KOPT-K1 (cell line): ENCODE results near the gene APEX2.
"Not testable (repeated sequence)": the region's sequence is repeated elsewhere in the genome, so short reads cannot be mapped to it uniquely, and the experiment has no call there.

ENCODE experiments used
- H3K27ac ChIP-seq: fragments of 200-600 bp; sonication (generic); 2 replicates; pipeline ENCODE4 v1.5.1; 2016; ENCODE audit warnings: antibody characterized with exemption, mild to moderate bottlenecking, low read depth, low read length; ENCODE audit not compliant: poor library complexity, severe bottlenecking
- H3K36me3 ChIP-seq: fragments of 200-600 bp; sonication (generic); 2 replicates; pipeline ENCODE4 v1.5.1; 2017; ENCODE audit warnings: antibody characterized with exemption, mild to moderate bottlenecking, low read length, moderate library complexity; ENCODE audit not compliant: insufficient read depth
- H3K9me3 ChIP-seq: fragments of 200-600 bp; sonication (generic); 2 replicates; pipeline ENCODE4 v1.5.1; 2017; ENCODE audit warnings: antibody characterized with exemption, low read length, mild to moderate bottlenecking; ENCODE audit not compliant: insufficient read depth, poor library complexity, severe bottlenecking

The APEX2 gene, protein sequence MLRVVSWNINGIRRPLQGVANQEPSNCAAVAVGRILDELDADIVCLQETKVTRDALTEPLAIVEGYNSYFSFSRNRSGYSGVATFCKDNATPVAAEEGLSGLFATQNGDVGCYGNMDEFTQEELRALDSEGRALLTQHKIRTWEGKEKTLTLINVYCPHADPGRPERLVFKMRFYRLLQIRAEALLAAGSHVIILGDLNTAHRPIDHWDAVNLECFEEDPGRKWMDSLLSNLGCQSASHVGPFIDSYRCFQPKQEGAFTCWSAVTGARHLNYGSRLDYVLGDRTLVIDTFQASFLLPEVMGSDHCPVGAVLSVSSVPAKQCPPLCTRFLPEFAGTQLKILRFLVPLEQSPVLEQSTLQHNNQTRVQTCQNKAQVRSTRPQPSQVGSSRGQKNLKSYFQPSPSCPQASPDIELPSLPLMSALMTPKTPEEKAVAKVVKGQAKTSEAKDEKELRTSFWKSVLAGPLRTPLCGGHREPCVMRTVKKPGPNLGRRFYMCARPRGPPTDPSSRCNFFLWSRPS

GRCh38 chrX:54999717-55000598 lies at the start of gene APEX2:
APEX2 (plus strand) TSS chrX:55000363; CDS start chrX:55000423, 60 bp downstream.
- Histone ChIP-seq H3K9me3 (no peaks in the 10 kb centered on the region), H3K27ac (peak within 1 kb of the TSS; percentile 83), H3K36me3 (peaks cover 33% of the 10 kb centered on the region)

DNA sequence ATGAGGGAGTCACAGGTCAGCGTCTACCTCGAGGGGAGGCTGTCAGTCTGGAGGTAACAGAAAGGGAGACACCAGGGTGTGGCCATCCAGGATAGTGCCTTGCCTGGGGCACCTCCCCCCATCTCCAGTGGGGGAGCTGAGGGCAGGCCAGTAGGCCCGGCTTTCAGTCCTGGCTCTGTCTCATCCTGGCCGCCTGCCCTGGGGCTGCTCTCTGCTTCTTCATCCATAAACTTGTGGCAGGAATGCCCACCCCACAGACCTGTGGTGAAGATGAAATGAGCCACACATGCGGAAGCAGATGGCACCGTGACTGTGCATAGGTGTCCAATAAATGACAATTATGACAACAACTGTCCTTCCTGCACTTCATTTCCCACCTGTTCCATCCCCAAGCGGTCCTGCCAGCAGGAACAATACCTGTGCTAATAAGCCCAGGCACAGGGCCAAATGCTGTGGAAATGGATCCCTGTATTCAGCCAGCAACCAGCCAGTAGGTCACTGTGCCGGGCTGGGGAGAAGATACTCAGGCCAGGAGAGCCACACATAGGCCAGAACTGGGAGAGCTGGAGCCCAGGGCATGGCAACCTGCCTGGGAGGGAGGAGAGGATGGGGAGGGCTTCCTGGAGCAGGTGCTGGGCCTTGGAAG lies 49.3 kb upstream of the APEX2 start:
- H3K36me3 ChIP-seq, result no peaks in the 10 kb centered on the region
- H3K27ac ChIP-seq, result no peak overlapping the region
- H3K9me3 ChIP-seq, result no peaks in the 10 kb centered on the region

GRCh38 chrX:54961750-54962149 lies 38.4 kb upstream of the APEX2 start:
- no peaks in the 10 kb centered on the region for H3K36me3 ChIP-seq
- H3K27ac ChIP-seq, result no peak overlapping the region
- H3K9me3 ChIP-seq, result no peaks in the 10 kb centered on the region

DNA sequence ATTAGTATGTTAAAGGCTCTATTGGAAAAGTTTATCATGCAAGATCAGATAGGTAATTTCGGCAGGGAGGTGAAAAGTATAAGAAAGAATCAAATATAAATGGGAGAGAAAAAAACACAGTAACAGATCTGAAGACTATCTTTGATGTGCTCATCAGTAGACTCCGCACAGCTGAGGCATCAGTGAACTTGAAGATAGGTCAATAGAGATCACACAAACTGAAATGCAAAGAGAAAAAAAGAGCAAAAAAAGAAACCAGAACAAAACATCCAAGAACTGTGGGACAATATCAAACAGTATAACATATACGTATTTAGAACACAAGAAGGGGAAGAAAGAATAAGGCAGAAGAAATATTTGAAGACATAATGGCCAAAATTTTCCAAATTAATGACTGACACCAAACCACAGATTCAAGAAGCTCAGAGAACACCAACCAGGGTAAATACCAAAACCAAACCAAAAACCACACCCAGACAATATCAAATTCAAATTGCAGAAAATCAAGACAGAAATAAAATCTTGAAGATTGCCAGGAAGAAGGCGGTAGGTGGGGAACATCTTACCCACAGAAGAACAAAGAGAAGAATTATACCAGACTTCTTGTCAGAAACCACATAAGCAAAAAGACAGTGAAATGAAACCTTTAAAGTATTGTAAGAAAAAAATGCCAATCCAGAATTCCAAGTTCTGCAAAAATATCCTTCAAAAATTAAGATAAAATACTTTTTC lies 35.2 kb upstream of the APEX2 start:
- no peak overlapping the region for H3K27ac ChIP-seq
- H3K9me3 ChIP-seq, result no peaks in the 10 kb centered on the region
- no peaks in the 10 kb centered on the region for H3K36me3 ChIP-seq

- no peaks in the 10 kb centered on the region for H3K9me3 ChIP-seq
- no peaks in the 10 kb centered on the region for H3K36me3 ChIP-seq
- H3K27ac ChIP-seq, result no peak overlapping the region
Observed at GRCh38 chrX:54977387-54977786, 22.8 kb upstream of the APEX2 start.

DNA sequence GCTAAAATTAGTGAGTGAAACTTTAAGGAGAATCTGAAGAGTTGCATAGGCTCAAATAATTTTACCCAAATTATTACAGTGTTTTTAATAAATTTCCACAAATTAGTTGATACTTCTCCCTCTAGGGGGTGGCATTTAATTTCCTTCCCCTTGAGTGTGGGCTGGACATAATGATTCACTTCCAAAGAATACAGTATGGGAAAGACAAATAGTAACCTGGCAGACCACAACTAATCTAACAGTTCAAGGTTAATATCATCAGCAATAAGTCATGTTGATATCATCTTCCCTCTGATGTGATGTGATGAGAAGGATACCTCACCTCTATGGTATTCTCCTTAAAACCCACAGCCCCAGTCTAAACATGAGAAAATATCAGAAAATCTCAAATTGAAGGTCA lies 21.7 kb upstream of the APEX2 start:
- Histone ChIP-seq H3K9me3 (no peaks in the 10 kb centered on the region), H3K27ac (no peak overlapping the region), H3K36me3 (no peaks in the 10 kb centered on the region)

GRCh38 chrX:54979432-54979831 lies 20.7 kb upstream of the APEX2 start:
- no peaks in the 10 kb centered on the region for H3K9me3 ChIP-seq
- H3K27ac ChIP-seq, result no peak overlapping the region
- H3K36me3 ChIP-seq, result no peaks in the 10 kb centered on the region

GRCh38 chrX:54980334-54980733 lies 19.8 kb upstream of the APEX2 start:
- no peak overlapping the region for H3K27ac ChIP-seq

DNA sequence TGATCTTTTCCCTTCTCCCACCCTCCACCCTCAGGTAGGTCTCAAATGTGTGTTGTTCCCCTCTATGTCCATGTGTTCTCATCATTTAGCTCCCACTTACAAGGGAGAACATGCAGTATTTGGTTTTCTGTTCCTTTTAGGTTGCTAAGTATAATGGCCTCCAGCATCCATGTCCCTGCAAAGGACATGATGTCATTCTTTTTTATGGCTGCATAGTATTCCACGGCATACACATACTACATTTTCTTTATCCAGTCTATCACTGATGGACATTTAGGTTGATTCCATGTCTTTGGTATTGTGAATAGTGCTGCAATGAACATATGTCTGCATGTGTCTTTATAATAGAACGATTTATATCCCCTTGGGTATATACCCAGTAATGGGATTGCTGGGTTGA lies 16.9 kb upstream of the APEX2 start:
- H3K9me3 ChIP-seq, H3K36me3 ChIP-seq, H3K27ac ChIP-seq: not testable (repeated sequence)

More at GRCh38 chrX:54980334-54980733, 19.8 kb upstream of the APEX2 start:
- Histone ChIP-seq H3K9me3 (no peaks in the 10 kb centered on the region), H3K36me3 (no peaks in the 10 kb centered on the region)

GRCh38 chrX:54991706-54992105 lies 8.5 kb upstream of the APEX2 start:
- H3K36me3 ChIP-seq, result no peaks in the 10 kb centered on the region
- H3K9me3 ChIP-seq, result no peaks in the 10 kb centered on the region
- no peak overlapping the region for H3K27ac ChIP-seq

DNA sequence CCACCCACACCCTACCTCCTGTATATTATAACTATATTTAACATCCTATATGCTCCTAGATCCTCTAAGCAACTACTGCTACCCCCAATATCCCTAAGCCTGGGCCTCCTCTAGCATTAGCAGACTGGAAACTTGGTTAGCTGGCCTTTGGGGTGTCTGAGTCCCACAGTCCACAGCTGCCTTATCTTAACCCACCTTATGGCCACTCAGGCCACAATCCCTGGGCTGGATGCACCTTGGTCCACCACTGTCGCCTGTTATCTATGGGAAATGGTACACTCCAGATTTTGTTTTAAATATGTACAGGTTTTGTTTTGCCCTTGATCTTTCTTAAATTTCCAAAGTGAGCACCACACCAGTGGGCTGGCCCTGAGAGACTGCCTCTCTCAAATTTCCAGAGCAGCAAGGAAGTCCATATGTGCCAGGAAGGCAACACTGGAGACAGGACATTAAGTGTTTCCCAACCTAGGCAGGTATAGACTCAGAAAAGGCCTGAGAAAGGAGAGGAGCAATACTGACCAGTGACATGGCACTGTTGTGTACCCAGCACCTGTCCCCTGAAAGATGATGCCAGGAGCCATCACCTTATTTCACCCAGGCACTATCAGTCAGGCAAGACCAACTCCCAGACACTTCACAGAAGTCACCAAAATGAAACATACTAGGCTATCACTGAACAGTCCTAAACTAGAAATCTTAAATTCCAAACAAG lies 7.1 kb upstream of the APEX2 start:
- H3K36me3 ChIP-seq, result no peaks in the 10 kb centered on the region
- no peak overlapping the region for H3K27ac ChIP-seq
- no peaks in the 10 kb centered on the region for H3K9me3 ChIP-seq

DNA sequence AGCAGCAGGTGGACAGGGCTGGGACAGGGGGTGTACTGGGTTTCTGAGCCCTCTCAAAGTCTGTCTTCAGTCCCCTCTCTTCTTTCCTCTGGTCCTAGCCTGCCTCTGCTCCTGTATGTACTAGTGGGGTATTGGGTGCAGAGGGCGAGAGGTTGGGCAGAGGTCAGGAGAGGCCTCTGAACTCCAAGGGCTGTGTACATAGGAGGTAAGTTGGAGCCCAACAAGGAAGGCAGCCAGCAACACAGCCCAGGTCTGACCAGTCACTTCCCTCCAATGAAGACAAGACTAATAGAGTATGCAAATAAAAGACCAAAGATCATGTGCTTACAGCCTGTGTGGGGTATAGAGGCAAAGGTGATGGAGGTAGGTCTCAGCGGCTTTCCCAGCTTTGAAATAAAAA lies 6.1 kb upstream of the APEX2 start, which contains the start of gene PFKFB1:
Gene PFKFB1 (minus strand): TSS at position 90 of the 400 bp plus-strand sequence. CDS start 181 bp downstream, outside the sequence.
- H3K27ac ChIP-seq, result no peak within 1 kb of the TSS
- H3K36me3 ChIP-seq, result no peaks in the 10 kb centered on the region
- no peaks in the 10 kb centered on the region for H3K9me3 ChIP-seq

GRCh38 chrX:54994668-54995351 lies 5.4 kb upstream of the APEX2 start:
- no peaks in the 10 kb centered on the region for H3K9me3 ChIP-seq
- no peak overlapping the region for H3K27ac ChIP-seq
- no peaks in the 10 kb centered on the region for H3K36me3 ChIP-seq
